ENCODE data around the gene GLYAT. TPM values are rescaled to one million over a fixed set of nuclear protein-coding genes. Genes with fewer than 3 reads are reported as not detected.

Gene GLYAT, protein sequence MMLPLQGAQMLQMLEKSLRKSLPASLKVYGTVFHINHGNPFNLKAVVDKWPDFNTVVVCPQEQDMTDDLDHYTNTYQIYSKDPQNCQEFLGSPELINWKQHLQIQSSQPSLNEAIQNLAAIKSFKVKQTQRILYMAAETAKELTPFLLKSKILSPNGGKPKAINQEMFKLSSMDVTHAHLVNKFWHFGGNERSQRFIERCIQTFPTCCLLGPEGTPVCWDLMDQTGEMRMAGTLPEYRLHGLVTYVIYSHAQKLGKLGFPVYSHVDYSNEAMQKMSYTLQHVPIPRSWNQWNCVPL
- total RNA-seq: not detected

GRCh38 chr11:58731819-58732218 lies at the start of gene GLYAT:
Gene GLYAT, minus strand, starts transcription at chr11:58731943. Its CDS starts 7,447 bp downstream, at chr11:58724496.
- Mint-ChIP-seq H3K9me3 (no peaks in the 10 kb centered on the region), H3K4me3 (no peak within 1 kb of the TSS), H3K27me3 (no peaks in the 10 kb centered on the region), H3K27ac (no peak within 1 kb of the TSS), H3K36me3 (ENCODE audit: low read depth) (no peaks in the 10 kb centered on the region), H3K4me1 (peaks cover 3% of the 10 kb centered on the region)
- DNase-seq: no peak
- ChIA-PET CTCF (no interaction called here), POLR2A (no interaction called here)

DNA sequence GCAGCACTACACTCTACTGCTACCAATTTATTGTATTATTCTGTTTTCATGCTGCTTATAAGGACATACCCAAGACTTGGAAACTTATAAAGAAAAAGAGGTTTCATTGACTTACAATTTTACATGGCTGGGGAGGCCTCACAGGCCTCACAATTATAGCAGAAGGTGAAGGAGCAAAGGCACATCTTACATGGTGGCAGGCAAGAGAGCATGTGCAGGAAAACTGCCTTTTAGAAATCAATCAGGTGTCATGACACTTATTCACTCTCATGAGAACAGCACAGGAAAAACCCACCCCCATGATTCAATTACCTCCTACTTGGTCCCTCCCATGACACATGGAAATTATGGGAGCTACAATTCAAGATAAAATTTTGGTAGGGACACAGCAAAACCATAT lies 49.6 kb upstream of the GLYAT start:
- CTCF ChIA-PET: no interaction called here
- POLR2A ChIA-PET: no interaction called here
- H3K4me3 Mint-ChIP-seq: no peak overlapping the region

DNA sequence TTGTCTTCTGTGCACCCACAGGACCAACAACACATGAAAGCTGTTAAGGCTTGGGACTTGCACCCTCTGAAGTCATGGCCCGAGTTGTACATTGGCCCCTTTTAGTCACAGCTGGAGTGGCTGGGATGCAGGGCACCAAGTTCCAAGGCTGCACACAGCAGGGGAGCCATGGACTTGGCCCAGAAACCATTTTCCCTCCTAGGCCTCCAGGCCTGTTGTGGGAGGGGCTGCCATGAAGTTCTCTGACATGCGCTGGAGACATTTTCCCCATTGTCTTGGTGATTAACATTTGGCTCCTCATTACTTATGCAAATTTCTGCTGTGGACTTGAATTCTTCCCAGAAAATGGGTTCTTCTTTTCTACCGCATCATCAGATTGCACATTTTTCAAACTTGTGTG lies 48.8 kb upstream of the GLYAT start:
- no peak for DNase-seq
- Mint-ChIP-seq H3K27ac (no peak overlapping the region), H3K36me3 (ENCODE audit: low read depth) (no peaks in the 10 kb centered on the region), H3K27me3 (peaks cover 14% of the 10 kb centered on the region), H3K4me3 (no peak overlapping the region), H3K9me3 (no peaks in the 10 kb centered on the region), H3K4me1 (no peaks in the 10 kb centered on the region)
- CTCF ChIA-PET: no interaction called here
- POLR2A ChIA-PET: no interaction called here

More for the DNA sequence above, 49.6 kb upstream of the GLYAT start:
- Mint-ChIP-seq H3K9me3 (no peaks in the 10 kb centered on the region), H3K36me3 (ENCODE audit: low read depth) (no peaks in the 10 kb centered on the region), H3K27ac (no peak overlapping the region), H3K4me1 (no peaks in the 10 kb centered on the region), H3K27me3 (peaks cover 14% of the 10 kb centered on the region)
- no peak for DNase-seq

GRCh38 chr11:58776891-58777710 lies 45.4 kb upstream of the GLYAT start:
- POLR2A ChIA-PET: no interaction called here

GRCh38 chr11:58775066-58775708 lies 43.4 kb upstream of the GLYAT start:
- Mint-ChIP-seq H3K9me3 (no peaks in the 10 kb centered on the region), H3K4me1 (no peaks in the 10 kb centered on the region), H3K4me3 (no peak overlapping the region), H3K27me3 (peaks cover 16% of the 10 kb centered on the region), H3K27ac (no peak overlapping the region), H3K36me3 (ENCODE audit: low read depth) (no peaks in the 10 kb centered on the region)
- ChIA-PET CTCF (no interaction called here), POLR2A (no interaction called here)
- no peak for DNase-seq

More at GRCh38 chr11:58776891-58777710, 45.4 kb upstream of the GLYAT start:
- no peak for DNase-seq
- CTCF ChIA-PET: interaction anchor here (1.0 kb wide), 1 partner anchor 104 kb away, joined by 3 read pairs; no protein-coding TSS in a partner anchor
- no peaks in the 10 kb centered on the region for H3K4me1 Mint-ChIP-seq
- H3K4me3 Mint-ChIP-seq: no peak overlapping the region
- H3K27ac Mint-ChIP-seq: no peak overlapping the region
- H3K27me3 Mint-ChIP-seq: peaks cover 14% of the 10 kb centered on the region
- no peaks in the 10 kb centered on the region for H3K9me3 Mint-ChIP-seq
- no peaks in the 10 kb centered on the region for H3K36me3 Mint-ChIP-seq (ENCODE audit: low read depth)

- ChIA-PET POLR2A (no interaction called here), CTCF (no interaction called here)
- Mint-ChIP-seq H3K36me3 (ENCODE audit: low read depth) (no peaks in the 10 kb centered on the region), H3K27ac (no peak overlapping the region), H3K27me3 (peaks cover 18% of the 10 kb centered on the region), H3K4me3 (no peak overlapping the region), H3K4me1 (no peaks in the 10 kb centered on the region), H3K9me3 (no peaks in the 10 kb centered on the region)
- DNase-seq: no peak
These were observed 42.4 kb upstream of the GLYAT start for GRCh38 chr11:58774164-58774593.

DNA sequence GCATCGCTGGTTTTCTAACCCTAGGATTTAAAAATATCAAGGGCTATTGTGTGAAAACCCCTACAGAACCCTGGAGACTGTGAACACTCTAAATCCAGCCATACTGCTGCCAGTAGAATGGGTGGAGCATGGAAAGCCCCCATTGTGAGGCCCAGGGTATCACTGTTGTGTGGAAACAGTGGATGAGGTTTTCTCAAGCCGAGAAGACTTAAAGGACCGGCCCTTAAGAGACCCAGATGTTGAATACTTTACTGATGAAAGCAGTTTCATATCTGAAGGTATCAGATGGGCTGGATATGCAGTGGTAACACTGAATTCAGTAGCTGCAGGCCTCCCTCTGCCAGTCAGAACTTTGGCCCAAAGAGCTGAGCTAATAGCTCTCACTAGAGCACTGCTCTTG lies 41.6 kb upstream of the GLYAT start:
- CTCF ChIA-PET: no interaction called here
- peaks cover 12% of the 10 kb centered on the region for H3K27me3 Mint-ChIP-seq
- DNase-seq: no peak
- no peaks in the 10 kb centered on the region for H3K36me3 Mint-ChIP-seq (ENCODE audit: low read depth)
- H3K9me3 Mint-ChIP-seq: no peaks in the 10 kb centered on the region
- POLR2A ChIA-PET: no interaction called here
- no peak overlapping the region for H3K27ac Mint-ChIP-seq
- no peaks in the 10 kb centered on the region for H3K4me1 Mint-ChIP-seq
- H3K4me3 Mint-ChIP-seq: no peak overlapping the region

DNA sequence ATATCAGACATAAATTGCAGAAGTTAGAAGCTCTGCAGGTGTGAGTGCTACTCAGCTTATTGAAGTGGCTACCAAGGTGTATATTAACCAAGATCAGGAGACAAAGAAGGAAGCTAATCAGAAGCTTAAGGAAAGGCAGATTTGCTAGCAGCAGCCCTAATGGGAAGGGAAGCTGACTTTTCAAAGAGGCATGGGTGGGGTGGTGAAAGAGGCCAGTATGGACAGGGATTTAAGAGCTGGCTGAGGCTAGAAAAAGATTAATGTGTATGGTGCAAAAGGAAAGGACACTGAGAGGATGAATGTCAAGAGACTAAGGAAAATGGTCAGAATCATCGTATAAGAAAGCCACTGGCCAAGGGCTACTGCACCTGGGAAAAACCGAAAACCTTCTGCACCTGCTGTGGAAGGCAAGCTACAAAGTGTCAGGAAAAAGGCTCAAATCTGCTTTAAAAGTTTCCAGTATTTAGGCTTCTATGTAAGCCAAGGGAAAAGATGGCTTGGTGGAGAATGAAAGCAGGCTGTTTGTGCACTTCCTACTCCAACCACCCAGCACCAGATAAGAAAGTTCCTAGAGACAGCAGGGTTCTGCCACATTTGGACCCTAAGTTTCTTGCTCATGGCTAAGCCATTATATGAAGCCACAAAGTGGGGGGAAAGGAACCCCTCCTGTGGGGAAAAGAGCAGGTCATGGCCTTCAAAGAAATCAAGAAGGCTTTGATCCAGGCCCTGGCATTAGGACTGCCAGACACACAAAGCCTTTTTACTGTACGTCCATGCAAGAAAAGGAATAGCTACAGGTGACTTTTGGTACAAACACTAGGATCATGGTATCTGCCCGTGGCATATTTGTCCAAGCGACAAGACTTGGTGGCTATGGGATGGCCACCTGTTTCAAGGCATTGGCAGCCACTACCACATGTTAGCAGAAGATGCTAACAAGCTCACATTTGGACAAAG lies 40.9 kb upstream of the GLYAT start:
- POLR2A ChIA-PET: no interaction called here
- no peaks in the 10 kb centered on the region for H3K9me3 Mint-ChIP-seq
- CTCF ChIA-PET: no interaction called here
- H3K4me3 Mint-ChIP-seq: no peak overlapping the region
- H3K27ac Mint-ChIP-seq: no peak overlapping the region
- H3K4me1 Mint-ChIP-seq: no peaks in the 10 kb centered on the region
- no peaks in the 10 kb centered on the region for H3K36me3 Mint-ChIP-seq (ENCODE audit: low read depth)
- peaks cover 12% of the 10 kb centered on the region for H3K27me3 Mint-ChIP-seq
- DNase-seq: no peak

DNA sequence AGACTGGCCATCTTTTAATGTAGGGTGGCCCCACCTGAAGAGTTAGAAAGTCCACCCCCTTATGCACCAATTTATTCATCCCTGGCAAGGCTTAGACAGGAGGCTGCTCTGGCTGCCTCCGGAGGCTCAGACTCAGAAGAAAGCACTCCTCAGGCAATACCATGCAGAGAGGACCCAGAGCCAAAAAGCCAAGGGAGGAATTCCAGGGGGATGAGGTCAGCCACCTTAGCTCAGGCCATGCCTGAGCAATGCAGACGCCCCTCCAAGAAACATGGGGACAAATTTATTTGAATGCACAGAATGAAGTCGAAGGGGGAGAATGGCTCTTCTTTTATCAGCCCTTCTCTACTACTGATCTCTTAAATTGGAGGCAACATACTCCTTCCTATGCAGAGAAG lies 39.7 kb upstream of the GLYAT start:
- Mint-ChIP-seq H3K27me3 (peaks cover 10% of the 10 kb centered on the region), H3K4me3 (no peak overlapping the region), H3K27ac (no peak overlapping the region), H3K4me1 (no peaks in the 10 kb centered on the region), H3K9me3 (no peaks in the 10 kb centered on the region), H3K36me3 (ENCODE audit: low read depth) (no peaks in the 10 kb centered on the region)
- ChIA-PET CTCF (no interaction called here), POLR2A (no interaction called here)
- no peak for DNase-seq

DNA sequence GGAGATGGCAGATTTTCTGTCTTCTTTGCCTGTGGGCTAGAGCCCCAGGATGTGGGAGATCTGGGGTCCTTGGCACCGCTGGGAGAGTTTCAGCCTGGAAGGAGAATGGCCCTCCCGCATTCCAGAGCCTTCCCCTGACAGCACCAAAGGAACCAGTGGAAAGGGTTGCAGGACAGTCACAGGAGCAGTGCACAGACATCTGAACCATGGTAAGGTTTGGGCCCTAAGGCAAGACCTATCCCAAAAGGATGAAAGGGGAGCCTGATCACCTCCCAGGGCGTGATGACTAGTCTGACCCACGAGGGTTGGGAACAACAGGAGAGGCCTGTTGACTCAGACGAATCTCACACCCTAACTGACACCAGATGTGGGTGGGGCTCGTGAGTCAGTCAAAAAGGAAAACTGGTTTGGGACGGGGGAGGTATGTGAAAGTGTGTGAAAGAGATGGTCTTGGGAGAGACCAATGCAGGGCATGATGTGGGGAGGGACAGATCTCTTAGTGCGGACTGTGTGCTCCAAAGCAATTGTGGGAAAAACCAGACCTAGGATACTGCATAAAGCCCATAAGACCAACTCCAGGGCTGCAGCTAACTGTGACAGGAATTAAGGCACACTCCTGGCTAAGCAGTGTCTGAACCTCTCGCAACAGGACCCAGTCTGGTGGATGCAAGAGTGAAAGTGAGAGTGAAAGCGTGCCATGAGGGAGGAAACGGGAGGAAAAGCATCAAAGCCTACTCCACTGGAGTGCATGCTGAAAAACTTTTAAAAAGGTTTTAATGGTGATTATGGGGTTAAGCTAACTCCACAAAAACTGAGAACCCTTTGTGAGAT lies 39.1 kb upstream of the GLYAT start:
- Mint-ChIP-seq H3K4me3 (no peak overlapping the region), H3K27me3 (peaks cover 13% of the 10 kb centered on the region), H3K9me3 (no peaks in the 10 kb centered on the region), H3K27ac (no peak overlapping the region), H3K36me3 (ENCODE audit: low read depth) (no peaks in the 10 kb centered on the region), H3K4me1 (no peaks in the 10 kb centered on the region)
- ChIA-PET CTCF (no interaction called here), POLR2A (no interaction called here)
- DNase-seq: no peak

GRCh38 chr11:58770166-58770565 lies 38.4 kb upstream of the GLYAT start:
- Mint-ChIP-seq H3K4me1 (no peaks in the 10 kb centered on the region), H3K36me3 (ENCODE audit: low read depth) (no peaks in the 10 kb centered on the region)

GRCh38 chr11:58769308-58769707 lies 37.6 kb upstream of the GLYAT start:
- CTCF ChIA-PET: no interaction called here
- no peak for DNase-seq
- POLR2A ChIA-PET: no interaction called here
- H3K27ac Mint-ChIP-seq: no peak overlapping the region
- H3K4me3 Mint-ChIP-seq: no peak overlapping the region
- H3K9me3 Mint-ChIP-seq: no peaks in the 10 kb centered on the region
- no peaks in the 10 kb centered on the region for H3K4me1 Mint-ChIP-seq
- peaks cover 16% of the 10 kb centered on the region for H3K27me3 Mint-ChIP-seq
- H3K36me3 Mint-ChIP-seq (ENCODE audit: low read depth): no peaks in the 10 kb centered on the region

More at GRCh38 chr11:58770166-58770565, 38.4 kb upstream of the GLYAT start:
- ChIA-PET CTCF (no interaction called here), POLR2A (no interaction called here)
- Mint-ChIP-seq H3K27me3 (peaks cover 13% of the 10 kb centered on the region), H3K27ac (no peak overlapping the region), H3K4me3 (no peak overlapping the region), H3K9me3 (no peaks in the 10 kb centered on the region)
- no peak for DNase-seq

Measured in activated CD4-positive, alpha-beta memory T cell treated with anti-CD3 and anti-CD28 coated beads, Interleukin-2, amount 10 ng/mL, durations not matched to agents 7 days and 5 days (primary cell).